WTC11 (cell line): Measurements from ENCODE around the gene STARD8. TPM values are rescaled to one million over a fixed set of nuclear protein-coding genes. Genes with fewer than 3 reads are reported as not detected.

Experiments used
- ATAC-seq: fragments of 200-7000 bp; cut with Tn5 transposase; 2 replicates; pipeline ENCODE4 v1.10.0; 2021; ENCODE audit warnings: mild to moderate bottlenecking, moderate library complexity
- CTCF ChIA-PET: fragments of 300-600 bp; sonication (Branson Sonifier 250); formaldehyde crosslinking; loops from one replicate; lab custom pipeline; 2021; ENCODE audit warnings: antibody characterized with exemption; lab: Charles Lee
- POLR2A ChIA-PET: fragments of 350-600 bp; sonication (Branson Sonifier 250); formaldehyde crosslinking; loops from one replicate; lab custom pipeline; 2021; ENCODE audit warnings: antibody characterized with exemption; lab: Charles Lee
- DNase-seq: peaks from one replicate; pipeline ENCODE4 v3.0.0; 2021; ENCODE audit warnings: low spot score
- H3K27ac Mint-ChIP-seq: 2 replicates; pipeline ENCODE4 v1.8.0; 2021; ENCODE audit warnings: mixed read lengths
- H3K27me3 Mint-ChIP-seq: 2 replicates; pipeline ENCODE4 v1.8.0; 2021; ENCODE audit warnings: low read depth, mild to moderate bottlenecking, moderate library complexity, mixed read lengths
- H3K36me3 Mint-ChIP-seq: 2 replicates; pipeline ENCODE4 v1.8.0; 2021; ENCODE audit warnings: mixed read lengths
- H3K4me1 Mint-ChIP-seq: 2 replicates; pipeline ENCODE4 v1.8.0; 2022; ENCODE audit warnings: mixed read lengths
- H3K4me3 Mint-ChIP-seq: 2 replicates; pipeline ENCODE4 v1.8.0; 2021; ENCODE audit warnings: mild to moderate bottlenecking, moderate library complexity, mixed read lengths
- H3K9me3 Mint-ChIP-seq: 2 replicates; pipeline ENCODE4 v1.8.0; 2021; ENCODE audit warnings: mixed read lengths
- ATF1 ChIP-seq: sonication (generic); formaldehyde crosslinking; IDR thresholded peaks from 2 replicates; pipeline ENCODE4 v1.8.1; 2023; ENCODE audit warnings: mild to moderate bottlenecking, moderate library complexity, missing genetic modification reagents
- CBFB ChIP-seq: sonication (generic); formaldehyde crosslinking; IDR thresholded peaks from 2 replicates; pipeline ENCODE4 v1.8.1; 2022; ENCODE audit warnings: mild to moderate bottlenecking, low read depth, missing genetic modification reagents
- CREM ChIP-seq: sonication (generic); formaldehyde crosslinking; IDR thresholded peaks from 2 replicates; pipeline ENCODE4 v1.8.1; 2022; ENCODE audit warnings: mild to moderate bottlenecking, missing genetic modification reagents, moderate library complexity
- GRHL2 ChIP-seq: fragments of 250-450 bp; sonication (Bioruptor Pico); IDR thresholded peaks from 2 replicates; pipeline ENCODE4 v1.8.0; 2022; ENCODE audit warnings: mild to moderate bottlenecking, moderate library complexity; ENCODE audit not compliant: insufficient replicate concordance, severe bottlenecking
- GTF2I ChIP-seq: fragments of 250-450 bp; sonication (Bioruptor Pico); conservative IDR thresholded peaks from 2 replicates; pipeline ENCODE4 v1.4.0; 2021; ENCODE audit warnings: mild to moderate bottlenecking
- HMGA2 ChIP-seq: fragments of 250-450 bp; sonication (Bioruptor Pico); IDR thresholded peaks from 2 replicates; pipeline ENCODE4 v1.4.0; 2021; ENCODE audit warnings: mild to moderate bottlenecking, moderate library complexity
- IRF2 ChIP-seq: sonication (generic); formaldehyde crosslinking; IDR thresholded peaks from 2 replicates; pipeline ENCODE4 v1.8.0; 2022; ENCODE audit warnings: low read depth, missing genetic modification reagents, borderline replicate concordance
- MXD4 ChIP-seq: fragments of 250-450 bp; sonication (Bioruptor Pico); IDR thresholded peaks from 2 replicates; pipeline ENCODE4 v1.8.0; 2021; ENCODE audit warnings: mild to moderate bottlenecking, moderate library complexity, borderline replicate concordance
- NFATC4 ChIP-seq: fragments of 250-450 bp; sonication (Bioruptor Pico); IDR thresholded peaks from 2 replicates; pipeline ENCODE4 v1.9.0; 2021; ENCODE audit warnings: mild to moderate bottlenecking
- PRDM15 ChIP-seq: sonication (generic); formaldehyde crosslinking; IDR thresholded peaks from 2 replicates; pipeline ENCODE4 v1.8.0; 2022; ENCODE audit warnings: missing genetic modification reagents
- TP53 ChIP-seq: sonication (generic); formaldehyde crosslinking; IDR thresholded peaks from 2 replicates; pipeline ENCODE4 v1.8.1; 2023; ENCODE audit warnings: mild to moderate bottlenecking, missing genetic modification reagents
- ZBTB21 ChIP-seq: sonication (generic); formaldehyde crosslinking; IDR thresholded peaks from 2 replicates; pipeline ENCODE4 v1.8.1; 2023; ENCODE audit warnings: mild to moderate bottlenecking, missing genetic modification reagents, borderline replicate concordance
- ZNF121 ChIP-seq: sonication (generic); formaldehyde crosslinking; IDR thresholded peaks from 2 replicates; pipeline ENCODE4 v1.8.0; 2023; ENCODE audit warnings: missing genetic modification reagents
- ZNF219 ChIP-seq: sonication (generic); formaldehyde crosslinking; IDR thresholded peaks from 2 replicates; pipeline ENCODE4 v1.8.0; 2023; ENCODE audit warnings: missing genetic modification reagents, mild to moderate bottlenecking, borderline replicate concordance
- ZNF416 ChIP-seq: fragments of 250-450 bp; sonication (Bioruptor Pico); IDR thresholded peaks from 2 replicates; pipeline ENCODE4 v1.9.0; 2021; ENCODE audit warnings: mild to moderate bottlenecking, inconsistent platforms
- total RNA-seq: library from RNA; stranded (reverse); gene quantifications from 3 replicates; pipeline ENCODE4 v1.2.3, GENCODE V29; 2021
- TF ChIP-seq, protein P1 (sequence below): fragments of 250-450 bp; sonication (Bioruptor Pico); IDR thresholded peaks from 2 replicates; pipeline ENCODE4 v1.9.0; 2021; ENCODE audit warnings: mild to moderate bottlenecking, borderline replicate concordance
- TF ChIP-seq, protein P2 (sequence below): fragments of 250-450 bp; sonication (Bioruptor Pico); IDR thresholded peaks from 2 replicates; pipeline ENCODE4 v1.9.0; 2021; ENCODE audit warnings: mild to moderate bottlenecking
- TF ChIP-seq, protein P3 (sequence below): sonication (generic); formaldehyde crosslinking; IDR thresholded peaks from 2 replicates; pipeline ENCODE4 v1.8.1; 2022; ENCODE audit warnings: low read depth, mild to moderate bottlenecking, moderate library complexity, missing genetic modification reagents, borderline replicate concordance
- TF ChIP-seq, protein P4 (sequence below): sonication (generic); formaldehyde crosslinking; conservative IDR thresholded peaks from 2 replicates; pipeline ENCODE4 v1.8.1; 2022; ENCODE audit warnings: mild to moderate bottlenecking, missing genetic modification reagents
- TF ChIP-seq, protein P5 (sequence below): sonication (generic); formaldehyde crosslinking; IDR thresholded peaks from 2 replicates; pipeline ENCODE4 v1.8.1; 2023; ENCODE audit warnings: mild to moderate bottlenecking, missing genetic modification reagents, moderate library complexity
- TF ChIP-seq, protein P6 (sequence below): sonication (generic); formaldehyde crosslinking; IDR thresholded peaks from 2 replicates; pipeline ENCODE4 v1.8.1; 2023; ENCODE audit warnings: mild to moderate bottlenecking, missing genetic modification reagents

Gene STARD8
- total RNA-seq, 1 experiment from 2014 or later = 8.5 TPM

GRCh38 chrX:68698942-68699341 lies 51.5 kb downstream of the STARD8 start (continued):
- TF ChIP-seq, protein P1, sequence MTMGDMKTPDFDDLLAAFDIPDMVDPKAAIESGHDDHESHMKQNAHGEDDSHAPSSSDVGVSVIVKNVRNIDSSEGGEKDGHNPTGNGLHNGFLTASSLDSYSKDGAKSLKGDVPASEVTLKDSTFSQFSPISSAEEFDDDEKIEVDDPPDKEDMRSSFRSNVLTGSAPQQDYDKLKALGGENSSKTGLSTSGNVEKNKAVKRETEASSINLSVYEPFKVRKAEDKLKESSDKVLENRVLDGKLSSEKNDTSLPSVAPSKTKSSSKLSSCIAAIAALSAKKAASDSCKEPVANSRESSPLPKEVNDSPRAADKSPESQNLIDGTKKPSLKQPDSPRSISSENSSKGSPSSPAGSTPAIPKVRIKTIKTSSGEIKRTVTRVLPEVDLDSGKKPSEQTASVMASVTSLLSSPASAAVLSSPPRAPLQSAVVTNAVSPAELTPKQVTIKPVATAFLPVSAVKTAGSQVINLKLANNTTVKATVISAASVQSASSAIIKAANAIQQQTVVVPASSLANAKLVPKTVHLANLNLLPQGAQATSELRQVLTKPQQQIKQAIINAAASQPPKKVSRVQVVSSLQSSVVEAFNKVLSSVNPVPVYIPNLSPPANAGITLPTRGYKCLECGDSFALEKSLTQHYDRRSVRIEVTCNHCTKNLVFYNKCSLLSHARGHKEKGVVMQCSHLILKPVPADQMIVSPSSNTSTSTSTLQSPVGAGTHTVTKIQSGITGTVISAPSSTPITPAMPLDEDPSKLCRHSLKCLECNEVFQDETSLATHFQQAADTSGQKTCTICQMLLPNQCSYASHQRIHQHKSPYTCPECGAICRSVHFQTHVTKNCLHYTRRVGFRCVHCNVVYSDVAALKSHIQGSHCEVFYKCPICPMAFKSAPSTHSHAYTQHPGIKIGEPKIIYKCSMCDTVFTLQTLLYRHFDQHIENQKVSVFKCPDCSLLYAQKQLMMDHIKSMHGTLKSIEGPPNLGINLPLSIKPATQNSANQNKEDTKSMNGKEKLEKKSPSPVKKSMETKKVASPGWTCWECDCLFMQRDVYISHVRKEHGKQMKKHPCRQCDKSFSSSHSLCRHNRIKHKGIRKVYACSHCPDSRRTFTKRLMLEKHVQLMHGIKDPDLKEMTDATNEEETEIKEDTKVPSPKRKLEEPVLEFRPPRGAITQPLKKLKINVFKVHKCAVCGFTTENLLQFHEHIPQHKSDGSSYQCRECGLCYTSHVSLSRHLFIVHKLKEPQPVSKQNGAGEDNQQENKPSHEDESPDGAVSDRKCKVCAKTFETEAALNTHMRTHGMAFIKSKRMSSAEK (CRISPR knock-in tag) = no peak
- TF ChIP-seq ZNF219 (CRISPR knock-in tag) (no peak), GTF2I (CRISPR knock-in tag) (no peak), NFATC4 (no peak), PRDM15 (CRISPR knock-in tag) (no peak), TP53 (CRISPR knock-in tag) (no peak), IRF2 (no peak), CBFB (CRISPR knock-in tag) (no peak), HMGA2 (CRISPR knock-in tag) (no peak), ATF1 (no peak)
- TF ChIP-seq, protein P2, sequence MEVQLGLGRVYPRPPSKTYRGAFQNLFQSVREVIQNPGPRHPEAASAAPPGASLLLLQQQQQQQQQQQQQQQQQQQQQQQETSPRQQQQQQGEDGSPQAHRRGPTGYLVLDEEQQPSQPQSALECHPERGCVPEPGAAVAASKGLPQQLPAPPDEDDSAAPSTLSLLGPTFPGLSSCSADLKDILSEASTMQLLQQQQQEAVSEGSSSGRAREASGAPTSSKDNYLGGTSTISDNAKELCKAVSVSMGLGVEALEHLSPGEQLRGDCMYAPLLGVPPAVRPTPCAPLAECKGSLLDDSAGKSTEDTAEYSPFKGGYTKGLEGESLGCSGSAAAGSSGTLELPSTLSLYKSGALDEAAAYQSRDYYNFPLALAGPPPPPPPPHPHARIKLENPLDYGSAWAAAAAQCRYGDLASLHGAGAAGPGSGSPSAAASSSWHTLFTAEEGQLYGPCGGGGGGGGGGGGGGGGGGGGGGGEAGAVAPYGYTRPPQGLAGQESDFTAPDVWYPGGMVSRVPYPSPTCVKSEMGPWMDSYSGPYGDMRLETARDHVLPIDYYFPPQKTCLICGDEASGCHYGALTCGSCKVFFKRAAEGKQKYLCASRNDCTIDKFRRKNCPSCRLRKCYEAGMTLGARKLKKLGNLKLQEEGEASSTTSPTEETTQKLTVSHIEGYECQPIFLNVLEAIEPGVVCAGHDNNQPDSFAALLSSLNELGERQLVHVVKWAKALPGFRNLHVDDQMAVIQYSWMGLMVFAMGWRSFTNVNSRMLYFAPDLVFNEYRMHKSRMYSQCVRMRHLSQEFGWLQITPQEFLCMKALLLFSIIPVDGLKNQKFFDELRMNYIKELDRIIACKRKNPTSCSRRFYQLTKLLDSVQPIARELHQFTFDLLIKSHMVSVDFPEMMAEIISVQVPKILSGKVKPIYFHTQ (CRISPR knock-in tag) = no peak
- TF ChIP-seq, protein P3, sequence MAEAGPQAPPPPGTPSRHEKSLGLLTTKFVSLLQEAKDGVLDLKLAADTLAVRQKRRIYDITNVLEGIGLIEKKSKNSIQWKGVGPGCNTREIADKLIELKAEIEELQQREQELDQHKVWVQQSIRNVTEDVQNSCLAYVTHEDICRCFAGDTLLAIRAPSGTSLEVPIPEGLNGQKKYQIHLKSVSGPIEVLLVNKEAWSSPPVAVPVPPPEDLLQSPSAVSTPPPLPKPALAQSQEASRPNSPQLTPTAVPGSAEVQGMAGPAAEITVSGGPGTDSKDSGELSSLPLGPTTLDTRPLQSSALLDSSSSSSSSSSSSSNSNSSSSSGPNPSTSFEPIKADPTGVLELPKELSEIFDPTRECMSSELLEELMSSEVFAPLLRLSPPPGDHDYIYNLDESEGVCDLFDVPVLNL (CRISPR knock-in tag) = no peak

DNA sequence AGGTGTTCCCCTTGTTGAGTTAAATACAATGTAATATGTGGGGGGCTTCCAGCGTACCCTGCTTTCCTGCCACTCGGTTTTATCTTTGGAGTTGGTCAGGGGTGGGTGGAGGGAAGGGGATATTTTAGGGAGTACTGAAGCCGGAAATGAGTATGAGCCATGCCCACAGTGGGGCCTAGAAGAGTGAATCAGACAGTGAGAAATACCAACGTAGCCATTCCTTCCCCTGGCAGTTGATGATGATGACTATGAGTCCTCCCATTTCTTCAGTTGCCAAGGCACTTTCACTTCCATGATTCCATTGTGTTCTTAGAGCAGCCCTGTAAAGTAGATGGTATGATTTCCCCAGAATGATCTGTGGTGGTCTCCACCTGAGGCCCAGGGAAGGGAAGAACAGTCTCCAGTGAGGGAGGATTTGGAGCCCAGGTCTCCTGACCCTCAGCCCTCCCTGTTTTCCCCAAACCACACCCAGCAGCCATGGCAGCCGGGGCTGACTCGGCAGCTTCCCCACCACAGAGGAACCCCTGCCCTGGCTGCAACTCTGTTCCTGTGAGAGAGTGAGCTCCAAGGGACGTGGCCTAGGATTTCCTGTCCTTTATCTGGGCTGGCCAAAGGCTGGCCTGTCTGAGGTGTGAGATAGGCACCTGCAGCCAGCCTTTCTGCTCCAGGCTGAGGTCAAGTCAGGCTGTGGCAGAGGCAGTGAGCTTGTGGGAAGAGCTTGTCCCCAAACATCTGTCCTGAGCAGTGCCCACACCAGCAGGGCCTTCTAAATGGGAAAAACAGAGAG lies 52.7 kb downstream of the STARD8 start:
- H3K27me3 Mint-ChIP-seq = peaks cover 2% of the 10 kb centered on the region; the same call in 1 of the 2 replicates
- ATAC-seq (no peak), DNase-seq (no peak)
- 0 out of 2 replicates have a peak, but pooled peaks cover 3% of the 10 kb centered on the region for H3K36me3 Mint-ChIP-seq
- CTCF ChIA-PET = interaction anchor here (1.1 kb wide), 1 partner anchor 10 kb away, joined by 3 read pairs; no protein-coding TSS in a partner anchor
- H3K27ac Mint-ChIP-seq = no peak overlapping the region
- H3K4me3 Mint-ChIP-seq = no peak overlapping the region
- H3K4me1 Mint-ChIP-seq = peaks cover 29% of the 10 kb centered on the region
- no peaks in the 10 kb centered on the region for H3K9me3 Mint-ChIP-seq
- POLR2A ChIA-PET = no interaction called here
- no peak for TF ChIP-seq CREM (CRISPR knock-in tag)
- no peak for TF ChIP-seq GRHL2 (CRISPR knock-in tag)
- TF ChIP-seq, protein P4, sequence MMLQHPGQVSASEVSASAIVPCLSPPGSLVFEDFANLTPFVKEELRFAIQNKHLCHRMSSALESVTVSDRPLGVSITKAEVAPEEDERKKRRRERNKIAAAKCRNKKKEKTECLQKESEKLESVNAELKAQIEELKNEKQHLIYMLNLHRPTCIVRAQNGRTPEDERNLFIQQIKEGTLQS (CRISPR knock-in tag) = no peak
- no peak for TF ChIP-seq MXD4 (CRISPR knock-in tag)
- TF ChIP-seq ZBTB21 (CRISPR knock-in tag) = no peak
- TF ChIP-seq, protein P5, sequence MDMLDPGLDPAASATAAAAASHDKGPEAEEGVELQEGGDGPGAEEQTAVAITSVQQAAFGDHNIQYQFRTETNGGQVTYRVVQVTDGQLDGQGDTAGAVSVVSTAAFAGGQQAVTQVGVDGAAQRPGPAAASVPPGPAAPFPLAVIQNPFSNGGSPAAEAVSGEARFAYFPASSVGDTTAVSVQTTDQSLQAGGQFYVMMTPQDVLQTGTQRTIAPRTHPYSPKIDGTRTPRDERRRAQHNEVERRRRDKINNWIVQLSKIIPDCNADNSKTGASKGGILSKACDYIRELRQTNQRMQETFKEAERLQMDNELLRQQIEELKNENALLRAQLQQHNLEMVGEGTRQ (CRISPR knock-in tag) = no peak
- TF ChIP-seq ZNF121 (CRISPR knock-in tag) = no peak
- no peak for TF ChIP-seq ZNF416 (CRISPR knock-in tag)
- TF ChIP-seq, protein P6, sequence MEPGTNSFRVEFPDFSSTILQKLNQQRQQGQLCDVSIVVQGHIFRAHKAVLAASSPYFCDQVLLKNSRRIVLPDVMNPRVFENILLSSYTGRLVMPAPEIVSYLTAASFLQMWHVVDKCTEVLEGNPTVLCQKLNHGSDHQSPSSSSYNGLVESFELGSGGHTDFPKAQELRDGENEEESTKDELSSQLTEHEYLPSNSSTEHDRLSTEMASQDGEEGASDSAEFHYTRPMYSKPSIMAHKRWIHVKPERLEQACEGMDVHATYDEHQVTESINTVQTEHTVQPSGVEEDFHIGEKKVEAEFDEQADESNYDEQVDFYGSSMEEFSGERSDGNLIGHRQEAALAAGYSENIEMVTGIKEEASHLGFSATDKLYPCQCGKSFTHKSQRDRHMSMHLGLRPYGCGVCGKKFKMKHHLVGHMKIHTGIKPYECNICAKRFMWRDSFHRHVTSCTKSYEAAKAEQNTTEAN = no peak
